ENCODE results near the gene PI16.

Gene PI16, protein sequence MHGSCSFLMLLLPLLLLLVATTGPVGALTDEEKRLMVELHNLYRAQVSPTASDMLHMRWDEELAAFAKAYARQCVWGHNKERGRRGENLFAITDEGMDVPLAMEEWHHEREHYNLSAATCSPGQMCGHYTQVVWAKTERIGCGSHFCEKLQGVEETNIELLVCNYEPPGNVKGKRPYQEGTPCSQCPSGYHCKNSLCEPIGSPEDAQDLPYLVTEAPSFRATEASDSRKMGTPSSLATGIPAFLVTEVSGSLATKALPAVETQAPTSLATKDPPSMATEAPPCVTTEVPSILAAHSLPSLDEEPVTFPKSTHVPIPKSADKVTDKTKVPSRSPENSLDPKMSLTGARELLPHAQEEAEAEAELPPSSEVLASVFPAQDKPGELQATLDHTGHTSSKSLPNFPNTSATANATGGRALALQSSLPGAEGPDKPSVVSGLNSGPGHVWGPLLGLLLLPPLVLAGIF

DNA sequence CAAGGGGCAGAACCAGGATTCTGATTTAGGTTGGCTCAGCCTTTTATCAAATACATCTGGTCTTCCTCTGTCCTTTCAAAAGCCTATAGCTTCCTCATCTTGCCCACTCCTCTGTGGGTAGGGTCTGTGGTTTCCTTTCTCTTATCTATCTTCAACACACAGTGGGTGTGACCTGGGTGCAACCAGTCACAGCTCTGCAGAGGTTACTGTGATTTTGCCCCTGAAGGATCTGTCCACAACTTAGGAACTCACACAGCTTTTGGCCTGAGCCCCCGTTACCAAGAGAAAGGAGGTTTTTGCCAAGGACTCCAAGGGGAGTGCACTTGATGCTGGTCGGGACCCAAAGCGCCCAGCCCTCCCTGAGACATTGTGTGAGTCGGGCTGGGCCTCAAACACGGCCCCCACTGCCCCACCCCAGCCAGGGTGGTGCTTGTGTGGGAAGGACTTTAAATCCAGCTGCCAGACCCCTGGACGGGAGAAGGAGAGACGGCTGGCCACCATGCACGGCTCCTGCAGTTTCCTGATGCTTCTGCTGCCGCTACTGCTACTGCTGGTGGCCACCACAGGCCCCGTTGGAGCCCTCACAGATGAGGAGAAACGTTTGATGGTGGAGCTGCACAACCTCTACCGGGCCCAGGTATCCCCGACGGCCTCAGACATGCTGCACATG is at the start of gene PI16:
Gene PI16, plus strand, starts transcription at position 477 of the 670 bp plus-strand sequence. Its CDS starts 23 bp downstream, at position 500.
- DNase-seq (ENCODE audit: extremely low read depth, insufficient read length), result no peak
- Histone ChIP-seq H3K36me3 (ENCODE audit: control insufficient read depth, insufficient read depth, low read length) (no peaks in the 10 kb centered on the region), H3K27me3 (replicated peaks; ENCODE audit: control insufficient read depth, insufficient read depth, low read length) (no peaks in the 10 kb centered on the region; the same call in 1 of the 2 replicates), H3K4me3 (replicated peaks; ENCODE audit: low read depth, low read length) (no peak within 1 kb of the TSS)
- TF ChIP-seq, protein P1, sequence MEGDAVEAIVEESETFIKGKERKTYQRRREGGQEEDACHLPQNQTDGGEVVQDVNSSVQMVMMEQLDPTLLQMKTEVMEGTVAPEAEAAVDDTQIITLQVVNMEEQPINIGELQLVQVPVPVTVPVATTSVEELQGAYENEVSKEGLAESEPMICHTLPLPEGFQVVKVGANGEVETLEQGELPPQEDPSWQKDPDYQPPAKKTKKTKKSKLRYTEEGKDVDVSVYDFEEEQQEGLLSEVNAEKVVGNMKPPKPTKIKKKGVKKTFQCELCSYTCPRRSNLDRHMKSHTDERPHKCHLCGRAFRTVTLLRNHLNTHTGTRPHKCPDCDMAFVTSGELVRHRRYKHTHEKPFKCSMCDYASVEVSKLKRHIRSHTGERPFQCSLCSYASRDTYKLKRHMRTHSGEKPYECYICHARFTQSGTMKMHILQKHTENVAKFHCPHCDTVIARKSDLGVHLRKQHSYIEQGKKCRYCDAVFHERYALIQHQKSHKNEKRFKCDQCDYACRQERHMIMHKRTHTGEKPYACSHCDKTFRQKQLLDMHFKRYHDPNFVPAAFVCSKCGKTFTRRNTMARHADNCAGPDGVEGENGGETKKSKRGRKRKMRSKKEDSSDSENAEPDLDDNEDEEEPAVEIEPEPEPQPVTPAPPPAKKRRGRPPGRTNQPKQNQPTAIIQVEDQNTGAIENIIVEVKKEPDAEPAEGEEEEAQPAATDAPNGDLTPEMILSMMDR (IDR thresholded peaks at IDR 0.05; ENCODE audit: insufficient read depth, low read length, poor library complexity, severe bottlenecking), result no peak

DNA sequence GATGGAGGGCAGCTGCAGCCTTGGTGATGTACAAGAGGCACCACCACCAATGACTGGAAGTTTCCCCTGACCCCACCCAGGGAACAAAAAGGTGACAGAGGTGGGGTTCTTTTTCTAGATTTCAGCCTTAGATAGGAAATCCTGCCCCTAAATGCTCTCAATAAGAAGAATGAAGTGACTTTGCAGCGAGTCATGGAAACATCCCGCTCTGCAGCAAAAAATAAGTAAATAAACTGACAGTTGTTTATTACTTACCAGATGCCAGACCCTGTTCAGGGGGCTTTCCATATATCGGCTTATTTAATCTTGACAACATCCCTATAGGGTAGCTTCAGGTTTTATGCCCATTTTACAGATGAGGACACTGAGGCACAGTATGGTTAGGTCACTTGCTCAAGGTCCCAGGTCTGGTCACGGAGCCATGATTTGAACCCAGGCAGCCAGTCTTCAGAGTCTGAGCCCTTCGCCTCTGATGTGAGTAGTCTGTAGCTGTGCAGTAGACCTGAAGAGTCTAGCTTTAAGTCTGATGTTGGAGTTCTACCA is 49.6 kb upstream of the PI16 start:
- DNase-seq (ENCODE audit: extremely low read depth, insufficient read length), result no peak
- Histone ChIP-seq H3K4me3 (replicated peaks; ENCODE audit: low read depth, low read length) (no peak overlapping the region), H3K36me3 (ENCODE audit: control insufficient read depth, insufficient read depth, low read length) (peaks cover 1% of the 10 kb centered on the region), H3K27me3 (replicated peaks; ENCODE audit: control insufficient read depth, insufficient read depth, low read length) (no peaks in the 10 kb centered on the region)
- TF ChIP-seq, protein P1 (IDR thresholded peaks at IDR 0.05; ENCODE audit: insufficient read depth, low read length, poor library complexity, severe bottlenecking), result no peak

DNA sequence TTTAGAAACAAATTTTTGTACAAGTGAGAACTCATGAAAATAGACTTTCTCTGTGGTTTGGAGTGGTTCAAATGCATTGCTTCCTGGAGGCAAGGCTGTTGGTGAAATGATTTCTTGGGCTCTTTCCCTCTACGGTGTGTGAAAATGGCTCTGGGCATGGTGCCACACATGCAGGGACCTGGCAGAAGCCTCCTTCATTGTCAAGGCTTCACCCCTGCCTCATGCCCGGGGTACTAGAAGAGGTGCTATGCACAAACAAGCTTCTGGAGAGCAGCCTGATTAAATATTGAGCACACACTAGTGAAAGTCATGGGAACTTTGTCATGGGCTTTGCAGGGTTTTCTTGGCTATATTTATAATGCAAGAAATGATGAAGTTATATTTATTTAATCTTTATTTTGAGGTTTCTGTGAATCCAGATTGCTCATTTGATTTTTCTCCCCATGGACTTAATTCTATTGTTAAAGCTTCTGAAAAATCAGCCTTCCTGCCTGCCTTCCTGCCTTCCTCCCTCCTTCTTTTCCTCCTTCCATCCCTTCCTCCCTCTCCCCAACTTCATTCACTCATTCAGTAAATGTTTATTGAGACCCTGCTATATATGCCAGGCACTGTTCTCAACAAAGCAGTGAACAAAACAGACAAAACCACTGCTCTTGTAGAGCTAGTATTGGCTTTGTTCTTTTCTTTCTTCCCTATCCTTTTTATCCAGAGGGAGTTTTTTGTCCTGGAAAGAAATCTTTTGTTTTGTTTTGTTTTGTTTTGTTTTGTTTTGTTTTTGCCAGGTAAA is 47.8 kb upstream of the PI16 start:
- no peak for DNase-seq (ENCODE audit: extremely low read depth, insufficient read length)
- H3K36me3 ChIP-seq (ENCODE audit: control insufficient read depth, insufficient read depth, low read length), result peaks cover 1% of the 10 kb centered on the region

DNA sequence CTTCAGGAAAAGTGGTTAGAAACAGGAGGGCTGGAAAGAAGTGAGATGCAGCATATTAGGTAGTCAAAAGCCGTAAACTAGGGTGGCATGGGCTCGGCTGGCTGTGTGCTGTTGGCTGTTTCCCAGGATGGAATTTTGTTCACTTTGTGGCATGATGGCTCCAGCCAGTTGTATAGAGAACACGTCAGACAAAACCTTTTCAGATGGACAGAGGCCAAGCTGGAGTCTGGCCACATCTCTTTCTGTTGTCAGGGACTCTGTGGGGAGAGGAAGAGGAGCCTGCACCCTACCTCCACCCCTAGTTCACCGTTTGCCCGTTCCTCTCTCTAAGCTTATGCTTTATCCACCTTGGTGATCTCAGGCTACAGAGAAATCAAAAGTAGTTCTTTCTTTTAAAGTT is 46.8 kb upstream of the PI16 start:
- Histone ChIP-seq H3K4me3 (replicated peaks; ENCODE audit: low read depth, low read length) (no peak overlapping the region), H3K27me3 (replicated peaks; ENCODE audit: control insufficient read depth, insufficient read depth, low read length) (no peaks in the 10 kb centered on the region), H3K36me3 (ENCODE audit: control insufficient read depth, insufficient read depth, low read length) (peaks cover 1% of the 10 kb centered on the region)
- TF ChIP-seq, protein P1 (IDR thresholded peaks at IDR 0.05; ENCODE audit: insufficient read depth, low read length, poor library complexity, severe bottlenecking), result no peak
- DNase-seq (ENCODE audit: extremely low read depth, insufficient read length), result no peak

More for the DNA sequence above, 47.8 kb upstream of the PI16 start:
- TF ChIP-seq, protein P1 (IDR thresholded peaks at IDR 0.05; ENCODE audit: insufficient read depth, low read length, poor library complexity, severe bottlenecking), result no peak
- H3K27me3 ChIP-seq (replicated peaks; ENCODE audit: control insufficient read depth, insufficient read depth, low read length), result no peaks in the 10 kb centered on the region
- no peak overlapping the region for H3K4me3 ChIP-seq (replicated peaks; ENCODE audit: low read depth, low read length)

DNA sequence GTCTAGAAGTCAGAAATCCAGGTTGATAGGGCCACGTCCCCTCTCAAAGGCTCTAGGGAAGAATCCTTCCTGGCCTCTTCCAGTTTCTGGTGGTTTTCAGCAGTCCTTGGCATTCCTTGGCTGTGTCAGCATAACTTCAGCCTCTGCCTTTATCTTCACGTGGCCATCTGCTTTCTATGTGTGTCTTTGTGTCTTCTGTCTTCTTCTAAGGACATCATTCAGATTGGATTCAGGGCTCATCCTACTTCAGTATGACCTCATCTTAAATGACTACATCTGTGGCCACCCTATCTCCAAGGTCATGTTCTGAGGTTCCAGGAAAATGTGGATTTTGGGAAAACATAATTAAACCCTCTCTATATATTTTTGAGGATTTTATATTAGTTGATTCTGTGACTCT is 45.8 kb upstream of the PI16 start:
- no peak overlapping the region for H3K4me3 ChIP-seq (replicated peaks; ENCODE audit: low read depth, low read length)
- H3K27me3 ChIP-seq (replicated peaks; ENCODE audit: control insufficient read depth, insufficient read depth, low read length), result no peaks in the 10 kb centered on the region
- peaks cover 1% of the 10 kb centered on the region for H3K36me3 ChIP-seq (ENCODE audit: control insufficient read depth, insufficient read depth, low read length)
- DNase-seq (ENCODE audit: extremely low read depth, insufficient read length), result no peak
- TF ChIP-seq, protein P1 (IDR thresholded peaks at IDR 0.05; ENCODE audit: insufficient read depth, low read length, poor library complexity, severe bottlenecking), result no peak

Measured in GM06990 (cell line).